Fibroblast of lung (primary cell): ENCODE results near the gene HDHD3.
A peak's percentile ranks its signal among the peaks of the same experiment; 100 is the strongest.

ENCODE experiments used
- CTCF ChIP-seq, 2 donors: IDR thresholded peaks in 1 of 2; conservative IDR thresholded peaks in 1 of 2; 1 replicate in 1 of 2; 2 replicates in 1 of 2; pipeline ENCODE4 v1.5.1; 2011 to 2012; ENCODE audit warnings: low read length in 2 of 2, control low read depth in 1 of 2, inconsistent platforms in 1 of 2, low read depth in 1 of 2, mild to moderate bottlenecking in 1 of 2
- EZH2 ChIP-seq: IDR thresholded peaks from 2 replicates; pipeline ENCODE4 v1.5.1; 2012; ENCODE audit warnings: low read length, control low read depth, mild to moderate bottlenecking; ENCODE audit errors: missing control alignments

GRCh38 chr9:113349445-113350094, 27.2 kb downstream of the HDHD3 start, which contains the start of gene BSPRY:
- TF ChIP-seq EZH2 (peak; percentile 15), CTCF (conservative IDR thresholded peaks at IDR 0.05 in 1 of 2, IDR thresholded peaks at IDR 0.05 in 1 of 2; ENCODE audit: low read depth in 1 of 2, low read length in 2 of 2) (no peak)
